GM12891 (cell line): ENCODE measurements around the gene THOP1.

ENCODE experiments used
- DNase-seq: peaks from one replicate; pipeline ENCODE4 v3.0.0; 2011; ENCODE audit warnings: low spot score; ENCODE audit not compliant: insufficient read length
- FAIRE-seq: peaks from 2 replicates; lab custom pipeline; 2011; peaks lifted over from hg19 to GRCh38; lab: Jason Lieb, UNC
- PAX5 ChIP-seq: IDR thresholded peaks from 2 replicates; pipeline ENCODE4 v1.6.1; 2011; ENCODE audit warnings: low read length, moderate library complexity, mild to moderate bottlenecking; ENCODE audit not compliant: insufficient read depth, severe bottlenecking
- POLR2A ChIP-seq: IDR thresholded peaks from 2 replicates; pipeline ENCODE4 v1.6.1; 2011; ENCODE audit warnings: low read depth, low read length, control low read depth
- POLR2AphosphoS5 ChIP-seq: IDR thresholded peaks from 2 replicates; pipeline ENCODE4 v1.6.1; 2011; ENCODE audit warnings: low read depth, low read length, control low read depth
- POU2F2 ChIP-seq: IDR thresholded peaks from 2 replicates; pipeline ENCODE4 v1.6.1; 2011; ENCODE audit warnings: low read depth, mild to moderate bottlenecking, control low read depth, low read length, moderate library complexity
- SPI1 ChIP-seq: IDR thresholded peaks from 2 replicates; pipeline ENCODE4 v1.6.1; 2011; ENCODE audit warnings: low read depth, low read length, control low read depth
- TAF1 ChIP-seq: IDR thresholded peaks from 2 replicates; pipeline ENCODE4 v1.6.1; 2011; ENCODE audit warnings: low read depth, low read length, control low read depth

Gene THOP1

DNA sequence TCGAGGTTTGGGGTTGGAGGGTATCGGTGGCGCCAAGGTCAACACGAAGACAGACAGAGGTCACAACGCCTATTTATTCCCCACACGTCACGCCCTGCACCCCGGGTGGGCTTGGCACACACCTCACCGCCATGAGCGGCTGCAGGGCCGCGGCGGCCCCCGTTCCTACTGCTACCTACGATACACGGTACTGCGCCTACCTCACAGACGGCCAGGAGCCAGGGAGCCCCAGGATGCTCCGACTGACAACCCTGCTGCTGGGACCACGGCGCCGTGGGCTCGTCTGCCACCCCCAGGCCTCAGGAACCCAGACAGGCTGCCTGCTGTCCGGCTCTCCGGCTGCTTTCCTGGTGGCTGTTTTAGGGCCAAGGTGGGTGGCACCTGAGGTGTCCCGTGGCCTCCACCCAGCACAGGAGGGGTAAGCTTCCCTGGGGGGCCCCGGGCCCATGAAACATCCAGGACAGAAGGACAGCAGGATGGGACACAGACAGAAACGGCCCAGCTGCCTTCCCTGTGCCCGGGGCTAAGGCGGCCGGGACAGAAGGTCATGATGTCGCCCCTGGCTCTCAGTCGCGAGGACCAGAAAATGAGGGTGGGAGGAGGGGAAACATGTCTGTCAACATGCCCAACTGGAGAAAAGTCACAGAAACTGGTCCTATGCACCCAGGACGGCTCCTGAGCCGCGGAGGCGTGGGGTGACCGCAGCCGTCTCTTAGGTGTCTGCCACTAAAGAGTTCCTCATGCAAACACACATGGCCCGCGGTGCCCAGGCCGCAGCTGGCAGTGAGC, 30.4 kb upstream of the THOP1 start:
- no peak for FAIRE-seq
- TF ChIP-seq PAX5 (no peak), POU2F2 (no peak), POLR2A (no peak), TAF1 (no peak), POLR2AphosphoS5 (no peak), SPI1 (no peak)
- DNase-seq = no peak

DNA sequence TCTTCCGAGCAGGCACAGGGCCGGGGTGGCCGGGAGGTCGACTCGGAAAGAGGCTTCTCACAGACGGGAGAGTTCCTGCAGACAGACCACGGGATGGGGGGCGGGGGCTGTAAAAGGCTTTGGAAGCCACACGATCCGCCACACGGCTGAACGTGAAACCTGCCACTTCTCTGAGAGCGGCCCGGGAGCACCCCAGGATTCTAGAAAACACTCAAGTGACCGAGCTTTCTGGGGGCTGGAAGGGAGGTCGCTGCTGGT, 29.9 kb upstream of the THOP1 start:
- DNase-seq (no peak), FAIRE-seq (no peak)
- TF ChIP-seq TAF1 = no peak
- no peak for TF ChIP-seq POLR2AphosphoS5
- TF ChIP-seq POU2F2 = no peak
- no peak for TF ChIP-seq PAX5
- TF ChIP-seq POLR2A = no peak
- no peak for TF ChIP-seq SPI1

DNA sequence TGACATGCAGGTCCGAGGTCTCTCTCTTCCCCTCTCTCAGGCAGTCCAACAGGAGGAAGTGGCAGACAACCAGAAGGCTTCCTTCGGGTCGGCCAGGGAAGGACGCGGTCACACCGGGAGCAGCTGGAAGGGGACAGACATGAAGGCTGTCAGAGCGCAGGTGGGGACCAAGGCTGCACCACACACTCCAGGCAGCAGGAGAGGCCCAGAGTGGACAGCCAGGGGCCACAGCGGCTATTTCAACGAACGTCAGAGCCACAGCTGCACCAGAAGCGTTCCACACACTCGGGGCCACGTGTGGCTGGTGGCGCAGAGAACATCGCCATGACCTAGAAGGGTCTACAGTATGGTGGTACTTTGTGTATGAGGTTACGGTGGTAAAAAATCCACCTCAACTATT, 29.5 kb upstream of the THOP1 start:
- no peak for TF ChIP-seq SPI1
- no peak for TF ChIP-seq POU2F2
- TF ChIP-seq TAF1 = no peak
- no peak for TF ChIP-seq POLR2A
- TF ChIP-seq PAX5 = no peak
- TF ChIP-seq POLR2AphosphoS5 = no peak
- no peak for DNase-seq
- no peak for FAIRE-seq

DNA sequence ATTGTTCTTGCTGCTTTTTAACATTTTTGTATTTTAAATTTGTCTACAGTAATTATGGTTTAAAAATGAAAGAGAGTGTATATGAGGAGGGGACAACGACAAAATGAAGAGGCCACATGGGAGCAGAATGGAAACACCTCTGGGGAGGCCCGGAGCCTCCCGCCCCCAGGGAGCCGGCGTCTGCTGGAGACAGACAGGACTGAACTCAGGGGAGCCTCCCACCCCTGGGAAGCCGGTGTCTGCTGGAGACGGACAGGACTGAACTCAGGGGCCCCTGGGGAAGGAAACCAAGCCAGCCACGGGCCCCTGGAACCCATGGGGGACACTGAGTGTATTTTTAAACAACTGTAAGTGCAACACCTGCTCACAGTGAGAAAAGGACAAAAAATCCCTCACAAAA, 28.8 kb upstream of the THOP1 start:
- no peak for TF ChIP-seq TAF1
- no peak for TF ChIP-seq SPI1
- no peak for TF ChIP-seq POLR2AphosphoS5
- no peak for TF ChIP-seq POU2F2
- no peak for TF ChIP-seq POLR2A
- no peak for TF ChIP-seq PAX5
- FAIRE-seq (no peak), DNase-seq (no peak)

DNA sequence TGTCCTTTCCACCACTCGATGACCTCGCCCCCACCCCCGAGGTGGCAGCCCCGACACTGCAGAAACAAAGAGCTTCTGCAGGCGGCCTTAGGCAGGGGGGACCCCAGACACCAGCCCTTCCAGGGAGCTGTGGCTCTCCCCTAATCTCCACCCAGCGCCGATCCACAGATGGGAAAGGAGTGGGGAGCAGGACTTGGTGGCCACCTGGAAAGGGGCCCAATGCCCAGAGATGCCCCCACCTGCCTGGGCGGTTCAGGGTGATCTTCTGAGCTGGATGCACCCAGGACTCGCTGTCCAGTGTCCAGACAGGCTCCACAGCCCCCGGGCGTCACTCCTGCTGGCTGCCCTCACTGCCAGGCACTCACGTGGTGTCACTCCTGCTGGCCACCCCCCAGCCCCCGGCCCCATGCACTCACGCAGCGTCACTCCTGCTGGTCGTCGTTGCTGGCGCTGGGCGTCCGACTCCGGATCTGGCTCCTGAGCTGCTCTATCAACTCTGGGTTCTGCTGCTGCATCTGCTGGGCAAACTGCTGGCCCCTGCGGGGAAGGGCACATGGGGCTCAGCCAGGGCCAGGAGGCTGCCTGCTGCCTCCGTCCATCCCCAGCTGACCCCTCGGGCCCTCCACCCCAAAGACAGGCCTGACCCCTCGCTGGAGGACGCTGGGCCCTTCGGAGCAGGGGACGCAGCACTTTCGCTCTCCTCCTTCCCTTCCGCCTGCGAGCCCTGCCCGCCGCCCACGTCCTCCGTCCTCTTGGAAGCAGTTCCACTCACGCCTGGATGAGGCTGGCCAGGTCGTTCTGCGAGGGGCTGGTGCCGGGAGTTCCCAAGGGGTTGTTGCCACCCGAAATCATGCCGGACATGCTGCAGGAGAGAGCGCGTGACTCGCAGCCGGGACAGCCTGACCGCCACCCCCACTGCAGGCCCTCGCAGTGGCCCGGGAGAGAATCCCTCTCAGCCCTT, 28.1 kb upstream of the THOP1 start:
- TF ChIP-seq PAX5 = no peak
- no peak for TF ChIP-seq SPI1
- TF ChIP-seq TAF1 = no peak
- no peak for TF ChIP-seq POLR2AphosphoS5
- no peak for TF ChIP-seq POU2F2
- TF ChIP-seq POLR2A = no peak
- FAIRE-seq (no peak), DNase-seq (no peak)

DNA sequence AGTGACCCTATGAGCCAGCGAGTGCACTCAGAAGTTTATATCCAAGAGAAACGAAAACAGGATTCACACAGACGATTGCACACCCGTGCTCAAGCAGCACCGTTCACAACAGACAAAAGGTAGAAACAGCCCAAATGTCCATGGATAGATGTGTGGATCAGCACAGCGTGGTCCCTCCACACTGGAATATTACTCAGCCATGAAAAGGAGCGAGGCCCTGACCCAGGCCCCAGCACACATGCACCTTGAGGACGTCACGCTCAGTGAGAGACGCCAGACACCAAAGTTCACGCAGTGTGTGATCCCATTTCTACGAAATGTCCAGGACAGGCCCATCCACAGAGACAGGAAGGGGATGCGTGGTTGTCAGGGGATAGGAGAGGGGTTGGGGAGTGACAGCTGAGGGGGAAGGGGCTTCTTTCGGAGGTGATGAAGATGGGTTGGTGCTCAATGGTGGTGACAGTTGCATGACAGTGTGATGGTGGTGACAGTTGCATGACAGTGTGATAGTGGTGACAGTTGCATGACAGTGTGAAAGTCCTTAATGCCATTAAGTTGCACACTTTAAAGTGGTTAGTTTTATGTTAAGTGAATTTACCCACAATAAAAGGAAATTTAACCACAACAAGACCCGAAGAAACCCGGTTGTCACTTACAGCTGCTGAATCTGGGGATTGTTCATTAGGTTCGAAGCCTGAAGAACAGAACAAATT, 26.5 kb upstream of the THOP1 start:
- TF ChIP-seq TAF1 = no peak
- peak; percentile 85 for FAIRE-seq
- DNase-seq = no peak

DNA sequence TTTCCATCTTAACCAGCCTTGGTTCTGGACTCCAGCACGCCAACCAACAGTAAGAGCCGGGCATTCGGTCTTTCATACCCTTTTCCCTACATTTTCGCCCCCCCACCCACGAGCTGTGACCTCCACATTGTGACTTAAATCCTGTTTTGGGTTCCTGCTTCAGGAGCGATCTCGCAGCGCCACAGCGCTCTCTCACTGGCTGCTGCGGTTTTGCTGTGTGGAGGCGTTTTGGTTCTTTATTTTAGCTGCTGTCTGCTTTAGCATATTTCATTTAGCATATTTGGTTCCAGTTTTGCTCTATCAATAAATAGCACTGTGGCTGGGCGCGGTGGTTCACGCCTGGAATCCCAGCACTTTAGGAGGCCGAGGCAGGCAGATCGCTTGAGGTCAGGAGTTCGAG, 25.9 kb upstream of the THOP1 start:
- no peak for TF ChIP-seq POLR2A
- TF ChIP-seq POLR2AphosphoS5 = no peak
- TF ChIP-seq PAX5 = no peak
- TF ChIP-seq TAF1 = no peak
- TF ChIP-seq POU2F2 = no peak
- TF ChIP-seq SPI1 = no peak
- FAIRE-seq (no peak), DNase-seq (no peak)

DNA sequence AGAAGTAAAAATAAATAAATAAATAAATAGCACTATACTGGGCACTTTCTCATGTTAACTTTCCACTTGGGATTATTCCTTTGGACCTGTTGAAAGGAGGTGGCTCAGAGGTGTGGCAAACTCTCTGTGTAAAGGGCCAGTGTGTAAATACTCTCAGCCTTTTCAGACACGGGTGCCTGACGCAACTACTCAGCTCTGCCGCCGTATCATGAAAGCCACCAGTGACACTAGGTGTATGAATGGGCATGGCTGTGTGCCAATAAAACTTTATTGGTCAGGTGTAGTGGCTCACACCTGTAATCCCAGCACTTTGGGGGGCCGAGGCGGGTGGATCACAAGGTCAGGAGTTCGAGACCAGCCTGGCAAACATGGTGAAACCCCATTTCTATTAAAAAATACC, 25.3 kb upstream of the THOP1 start:
- no peak for TF ChIP-seq SPI1
- TF ChIP-seq POLR2AphosphoS5 = no peak
- no peak for TF ChIP-seq PAX5
- TF ChIP-seq TAF1 = no peak
- no peak for TF ChIP-seq POLR2A
- no peak for TF ChIP-seq POU2F2
- FAIRE-seq (no peak), DNase-seq (no peak)

DNA sequence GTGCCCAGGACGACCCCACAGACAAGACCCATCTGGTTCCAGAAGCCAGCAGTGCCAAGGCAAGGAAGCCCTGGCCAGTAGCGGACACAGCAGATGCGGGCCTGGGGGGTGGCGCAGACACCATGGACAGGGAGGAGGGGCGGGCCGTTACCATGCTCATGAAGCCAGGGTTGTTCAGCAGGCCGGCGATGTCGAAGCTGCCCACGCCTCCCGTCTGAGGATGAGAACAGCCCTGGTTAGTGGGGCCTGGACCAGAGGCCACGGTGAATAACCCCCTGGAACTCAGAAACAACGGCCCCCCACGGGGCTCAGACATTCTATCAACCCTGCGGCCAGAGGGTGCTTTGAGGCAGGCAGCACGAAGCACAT, 24.0 kb upstream of the THOP1 start:
- DNase-seq (no peak), FAIRE-seq (no peak)
- TF ChIP-seq SPI1 (no peak), POU2F2 (no peak), TAF1 (no peak), PAX5 (no peak), POLR2AphosphoS5 (no peak), POLR2A (no peak)
